SK-N-SH treated with all-trans-retinoic acid at 6 μM for 48 hours (cell line): ENCODE data around the gene PLPP7.

ENCODE experiments used
- ATAC-seq: fragments of 200-7000 bp; cut with Tn5 transposase; 3 replicates; pipeline ENCODE4 v1.9.1; 2020; ENCODE audit warnings: mild to moderate bottlenecking, moderate library complexity
- ARNTL ChIP-seq: fragments of 450-650 bp; formaldehyde crosslinking; IDR thresholded peaks from 2 replicates; pipeline ENCODE4 v1.5.0; 2020; ENCODE audit warnings: low read depth, mild to moderate bottlenecking, moderate library complexity, borderline replicate concordance
- CSDC2 ChIP-seq: fragments of 250-450 bp; sonication (Bioruptor Pico); IDR thresholded peaks from 2 replicates; pipeline ENCODE4 v1.5.0; 2020; ENCODE audit warnings: mild to moderate bottlenecking, moderate library complexity
- ESRRG ChIP-seq: fragments of 250-450 bp; sonication (Bioruptor Pico); IDR thresholded peaks from 2 replicates; pipeline ENCODE4 v1.6.1; 2021; ENCODE audit warnings: mild to moderate bottlenecking
- GLIS3 ChIP-seq: fragments of 250-450 bp; sonication (Bioruptor Pico); IDR thresholded peaks from 2 replicates; pipeline ENCODE4 v1.5.0; 2020; ENCODE audit warnings: mild to moderate bottlenecking, moderate library complexity
- ISL1 ChIP-seq: fragments of 250-450 bp; sonication (Bioruptor Pico); IDR thresholded peaks from 2 replicates; pipeline ENCODE4 v2.1.2; 2022; ENCODE audit warnings: mild to moderate bottlenecking, moderate library complexity
- OSR1 ChIP-seq: fragments of 250-450 bp; sonication (Bioruptor Pico); IDR thresholded peaks from 2 replicates; pipeline ENCODE4 v1.8.0; 2022; ENCODE audit warnings: moderate library complexity, mild to moderate bottlenecking, inconsistent platforms
- PPARA ChIP-seq: fragments of 250-450 bp; sonication (Bioruptor Pico); IDR thresholded peaks from 2 replicates; pipeline ENCODE4 v1.5.0; 2020; ENCODE audit warnings: mild to moderate bottlenecking, borderline replicate concordance
- RARB ChIP-seq: fragments of 250-450 bp; sonication (Bioruptor Pico); IDR thresholded peaks from 2 replicates; pipeline ENCODE4 v1.8.0; 2021; ENCODE audit warnings: mild to moderate bottlenecking, moderate library complexity
- SNAI2 ChIP-seq: fragments of 250-450 bp; sonication (Bioruptor Pico); IDR thresholded peaks from 2 replicates; pipeline ENCODE4 v1.5.0; 2020; ENCODE audit warnings: mild to moderate bottlenecking, moderate library complexity
- TCF4 ChIP-seq: fragments of 250-450 bp; sonication (Bioruptor Pico); IDR thresholded peaks from 2 replicates; pipeline ENCODE4 v1.8.0; 2021; ENCODE audit warnings: mild to moderate bottlenecking, moderate library complexity, borderline replicate concordance
- TOX ChIP-seq: fragments of 250-450 bp; sonication (Bioruptor Pico); IDR thresholded peaks from 2 replicates; pipeline ENCODE4 v1.8.0; 2021; ENCODE audit warnings: mild to moderate bottlenecking, moderate library complexity, borderline replicate concordance
- ZFP3 ChIP-seq: fragments of 250-450 bp; sonication (Bioruptor Pico); IDR thresholded peaks from 2 replicates; pipeline ENCODE4 v1.5.0; 2020; ENCODE audit warnings: mild to moderate bottlenecking, moderate library complexity
- ZNF565 ChIP-seq: fragments of 450-650 bp; formaldehyde crosslinking; conservative IDR thresholded peaks from 2 replicates; pipeline ENCODE4 v1.5.0; 2020; ENCODE audit warnings: low read depth, mild to moderate bottlenecking, moderate library complexity
- ZNF8 ChIP-seq: fragments of 450-650 bp; formaldehyde crosslinking; IDR thresholded peaks from 2 replicates; pipeline ENCODE4 v1.5.0; 2020; ENCODE audit warnings: mild to moderate bottlenecking, moderate library complexity
- TF ChIP-seq, protein P1 (sequence below): fragments of 250-450 bp; sonication (Bioruptor Pico); IDR thresholded peaks from 2 replicates; pipeline ENCODE4 v1.5.1; 2020; ENCODE audit warnings: low read depth, mild to moderate bottlenecking, moderate library complexity
- TF ChIP-seq, protein P2 (sequence below): fragments of 250-450 bp; sonication (Bioruptor Pico); IDR thresholded peaks from 2 replicates; pipeline ENCODE4 v1.5.0; 2020; ENCODE audit warnings: mild to moderate bottlenecking, moderate library complexity
- TF ChIP-seq, protein P3 (sequence below): fragments of 250-450 bp; sonication (Bioruptor Pico); IDR thresholded peaks from 2 replicates; pipeline ENCODE4 v1.8.0; 2020; ENCODE audit warnings: mild to moderate bottlenecking, moderate library complexity, borderline replicate concordance
- TF ChIP-seq, protein P4 (sequence below): fragments of 250-450 bp; sonication (Bioruptor Pico); IDR thresholded peaks from 2 replicates; pipeline ENCODE4 v1.8.0; 2021; ENCODE audit warnings: low read depth, mild to moderate bottlenecking, moderate library complexity, borderline replicate concordance

Gene PLPP7

DNA sequence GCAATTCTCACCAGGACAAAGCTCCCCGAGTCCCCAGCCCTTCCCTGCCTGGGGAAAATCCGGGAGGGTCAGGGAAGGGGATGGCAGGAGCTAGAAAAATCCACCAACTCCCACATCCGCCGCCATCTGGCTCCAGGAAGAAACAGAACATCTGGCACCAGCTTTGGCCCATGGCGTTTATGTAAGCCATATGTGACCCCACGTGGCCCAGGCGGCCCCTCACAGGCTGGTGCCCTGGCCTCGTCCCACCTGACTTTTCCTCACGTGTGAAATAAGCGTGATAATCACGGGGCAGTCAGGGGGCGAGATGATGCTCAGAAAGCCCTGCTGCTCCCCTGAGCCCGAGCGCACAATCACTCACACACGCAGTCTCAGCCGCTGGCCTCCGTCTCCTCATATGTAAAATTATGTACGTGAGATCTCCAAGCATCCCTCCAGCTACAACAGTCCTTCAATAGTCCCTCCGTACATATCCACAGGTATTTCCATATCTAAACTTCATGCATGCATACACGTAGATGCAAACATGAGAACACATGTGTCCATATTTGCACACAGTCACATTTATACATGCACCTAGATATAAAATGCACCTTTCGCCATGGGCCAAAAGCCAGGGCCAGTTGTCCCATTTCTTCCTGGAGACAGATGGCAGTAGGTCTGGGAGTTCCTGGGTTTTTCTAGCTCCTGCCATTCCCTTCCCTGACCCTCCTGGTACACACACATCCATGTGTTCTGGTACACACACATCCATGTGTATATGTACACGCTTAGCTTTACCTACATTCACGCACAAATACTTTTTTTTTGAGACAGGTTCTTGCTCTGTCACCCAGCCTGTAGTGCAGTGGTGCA, 28.9 kb downstream of the PLPP7 start:
- ATAC-seq = no peak; the same call in 2 of the 3 replicates

DNA sequence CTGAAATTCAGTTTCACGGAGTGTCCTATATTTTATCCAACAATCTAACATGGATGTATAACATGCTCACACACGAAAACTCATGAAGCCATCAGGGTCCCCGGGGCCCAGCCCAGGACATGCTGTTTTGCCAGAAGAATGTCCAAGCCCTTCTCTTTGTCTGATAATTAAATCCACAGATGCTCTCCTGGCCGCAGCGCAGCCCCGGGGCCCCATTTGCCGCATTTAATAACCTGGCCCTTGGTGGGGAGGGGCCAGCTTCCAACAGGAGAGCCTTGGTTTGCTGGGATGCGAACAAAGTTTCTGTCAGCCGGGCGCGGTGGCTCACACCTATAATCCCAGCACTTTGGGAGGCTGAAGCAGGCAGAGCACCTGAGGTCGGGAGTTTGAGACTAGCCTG, 30.0 kb downstream of the PLPP7 start:
- ATAC-seq = no peak
- TF ChIP-seq, protein P1, sequence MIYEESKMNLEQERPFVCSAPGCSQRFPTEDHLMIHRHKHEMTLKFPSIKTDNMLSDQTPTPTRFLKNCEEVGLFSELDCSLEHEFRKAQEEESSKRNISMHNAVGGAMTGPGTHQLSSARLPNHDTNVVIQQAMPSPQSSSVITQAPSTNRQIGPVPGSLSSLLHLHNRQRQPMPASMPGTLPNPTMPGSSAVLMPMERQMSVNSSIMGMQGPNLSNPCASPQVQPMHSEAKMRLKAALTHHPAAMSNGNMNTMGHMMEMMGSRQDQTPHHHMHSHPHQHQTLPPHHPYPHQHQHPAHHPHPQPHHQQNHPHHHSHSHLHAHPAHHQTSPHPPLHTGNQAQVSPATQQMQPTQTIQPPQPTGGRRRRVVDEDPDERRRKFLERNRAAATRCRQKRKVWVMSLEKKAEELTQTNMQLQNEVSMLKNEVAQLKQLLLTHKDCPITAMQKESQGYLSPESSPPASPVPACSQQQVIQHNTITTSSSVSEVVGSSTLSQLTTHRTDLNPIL (CRISPR knock-in tag) = no peak
- TF ChIP-seq OSR1 (CRISPR knock-in tag) (no peak), ZFP3 (CRISPR knock-in tag) (no peak), SNAI2 (CRISPR knock-in tag) (no peak), ZNF565 (CRISPR knock-in tag) (no peak)

More for the DNA sequence above, 28.9 kb downstream of the PLPP7 start:
- TF ChIP-seq, protein P2, sequence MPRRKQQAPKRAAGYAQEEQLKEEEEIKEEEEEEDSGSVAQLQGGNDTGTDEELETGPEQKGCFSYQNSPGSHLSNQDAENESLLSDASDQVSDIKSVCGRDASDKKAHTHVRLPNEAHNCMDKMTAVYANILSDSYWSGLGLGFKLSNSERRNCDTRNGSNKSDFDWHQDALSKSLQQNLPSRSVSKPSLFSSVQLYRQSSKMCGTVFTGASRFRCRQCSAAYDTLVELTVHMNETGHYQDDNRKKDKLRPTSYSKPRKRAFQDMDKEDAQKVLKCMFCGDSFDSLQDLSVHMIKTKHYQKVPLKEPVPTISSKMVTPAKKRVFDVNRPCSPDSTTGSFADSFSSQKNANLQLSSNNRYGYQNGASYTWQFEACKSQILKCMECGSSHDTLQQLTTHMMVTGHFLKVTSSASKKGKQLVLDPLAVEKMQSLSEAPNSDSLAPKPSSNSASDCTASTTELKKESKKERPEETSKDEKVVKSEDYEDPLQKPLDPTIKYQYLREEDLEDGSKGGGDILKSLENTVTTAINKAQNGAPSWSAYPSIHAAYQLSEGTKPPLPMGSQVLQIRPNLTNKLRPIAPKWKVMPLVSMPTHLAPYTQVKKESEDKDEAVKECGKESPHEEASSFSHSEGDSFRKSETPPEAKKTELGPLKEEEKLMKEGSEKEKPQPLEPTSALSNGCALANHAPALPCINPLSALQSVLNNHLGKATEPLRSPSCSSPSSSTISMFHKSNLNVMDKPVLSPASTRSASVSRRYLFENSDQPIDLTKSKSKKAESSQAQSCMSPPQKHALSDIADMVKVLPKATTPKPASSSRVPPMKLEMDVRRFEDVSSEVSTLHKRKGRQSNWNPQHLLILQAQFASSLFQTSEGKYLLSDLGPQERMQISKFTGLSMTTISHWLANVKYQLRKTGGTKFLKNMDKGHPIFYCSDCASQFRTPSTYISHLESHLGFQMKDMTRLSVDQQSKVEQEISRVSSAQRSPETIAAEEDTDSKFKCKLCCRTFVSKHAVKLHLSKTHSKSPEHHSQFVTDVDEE = no peak
- TF ChIP-seq TCF4 (CRISPR knock-in tag) (0 out of 2 replicates have a peak, but pooled peaks have one; percentile 30), CSDC2 (CRISPR knock-in tag) (no peak)

DNA sequence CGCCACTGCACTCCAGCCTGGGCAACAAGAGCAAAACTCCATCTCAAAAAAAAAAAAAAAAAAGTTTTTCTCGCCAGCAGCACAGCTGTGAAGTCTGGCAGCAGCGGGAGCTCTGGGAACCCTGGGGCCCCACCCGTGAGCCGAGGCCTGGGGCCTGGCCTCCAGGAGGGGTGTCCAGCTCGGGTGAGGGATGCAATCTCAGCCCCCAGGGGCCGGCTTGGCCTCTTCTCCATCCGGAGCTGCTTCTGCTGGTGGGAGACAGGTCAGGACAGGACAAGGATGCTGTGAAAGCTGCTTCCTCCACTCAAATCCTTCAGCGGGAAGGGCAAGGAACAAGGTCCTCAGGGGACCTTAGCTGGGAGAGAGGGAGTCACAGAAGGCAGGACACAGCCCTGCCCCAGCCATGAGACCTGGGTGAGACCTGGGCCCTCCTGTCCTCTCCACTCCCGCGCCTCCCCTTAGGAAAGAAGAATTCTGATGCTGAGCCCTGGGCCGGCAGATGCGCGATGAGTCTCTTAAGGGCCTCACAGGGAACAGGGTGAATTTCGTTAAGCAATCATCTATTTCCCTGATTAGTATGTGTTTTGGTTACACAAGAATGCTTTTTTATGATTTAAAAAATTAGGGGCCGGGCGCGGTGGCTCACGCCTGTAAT, 30.6 kb downstream of the PLPP7 start:
- ATAC-seq = no peak
- TF ChIP-seq, protein P3, sequence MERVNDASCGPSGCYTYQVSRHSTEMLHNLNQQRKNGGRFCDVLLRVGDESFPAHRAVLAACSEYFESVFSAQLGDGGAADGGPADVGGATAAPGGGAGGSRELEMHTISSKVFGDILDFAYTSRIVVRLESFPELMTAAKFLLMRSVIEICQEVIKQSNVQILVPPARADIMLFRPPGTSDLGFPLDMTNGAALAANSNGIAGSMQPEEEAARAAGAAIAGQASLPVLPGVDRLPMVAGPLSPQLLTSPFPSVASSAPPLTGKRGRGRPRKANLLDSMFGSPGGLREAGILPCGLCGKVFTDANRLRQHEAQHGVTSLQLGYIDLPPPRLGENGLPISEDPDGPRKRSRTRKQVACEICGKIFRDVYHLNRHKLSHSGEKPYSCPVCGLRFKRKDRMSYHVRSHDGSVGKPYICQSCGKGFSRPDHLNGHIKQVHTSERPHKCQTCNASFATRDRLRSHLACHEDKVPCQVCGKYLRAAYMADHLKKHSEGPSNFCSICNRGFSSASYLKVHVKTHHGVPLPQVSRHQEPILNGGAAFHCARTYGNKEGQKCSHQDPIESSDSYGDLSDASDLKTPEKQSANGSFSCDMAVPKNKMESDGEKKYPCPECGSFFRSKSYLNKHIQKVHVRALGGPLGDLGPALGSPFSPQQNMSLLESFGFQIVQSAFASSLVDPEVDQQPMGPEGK = no peak
- no peak for TF ChIP-seq ESRRG (CRISPR knock-in tag)
- no peak for TF ChIP-seq PPARA (CRISPR knock-in tag)
- TF ChIP-seq, protein P1 (CRISPR knock-in tag) = no peak
- TF ChIP-seq TOX = no peak
- TF ChIP-seq ZFP3 (CRISPR knock-in tag) = no peak
- no peak for TF ChIP-seq CSDC2 (CRISPR knock-in tag)
- TF ChIP-seq ISL1 (CRISPR knock-in tag) = no peak
- TF ChIP-seq ZNF565 (CRISPR knock-in tag) = no peak
- TF ChIP-seq TCF4 (CRISPR knock-in tag) = no peak
- no peak for TF ChIP-seq ARNTL (CRISPR knock-in tag)
- TF ChIP-seq GLIS3 = no peak
- no peak for TF ChIP-seq RARB (CRISPR knock-in tag)
- no peak for TF ChIP-seq ZNF8 (CRISPR knock-in tag)
- TF ChIP-seq, protein P4, sequence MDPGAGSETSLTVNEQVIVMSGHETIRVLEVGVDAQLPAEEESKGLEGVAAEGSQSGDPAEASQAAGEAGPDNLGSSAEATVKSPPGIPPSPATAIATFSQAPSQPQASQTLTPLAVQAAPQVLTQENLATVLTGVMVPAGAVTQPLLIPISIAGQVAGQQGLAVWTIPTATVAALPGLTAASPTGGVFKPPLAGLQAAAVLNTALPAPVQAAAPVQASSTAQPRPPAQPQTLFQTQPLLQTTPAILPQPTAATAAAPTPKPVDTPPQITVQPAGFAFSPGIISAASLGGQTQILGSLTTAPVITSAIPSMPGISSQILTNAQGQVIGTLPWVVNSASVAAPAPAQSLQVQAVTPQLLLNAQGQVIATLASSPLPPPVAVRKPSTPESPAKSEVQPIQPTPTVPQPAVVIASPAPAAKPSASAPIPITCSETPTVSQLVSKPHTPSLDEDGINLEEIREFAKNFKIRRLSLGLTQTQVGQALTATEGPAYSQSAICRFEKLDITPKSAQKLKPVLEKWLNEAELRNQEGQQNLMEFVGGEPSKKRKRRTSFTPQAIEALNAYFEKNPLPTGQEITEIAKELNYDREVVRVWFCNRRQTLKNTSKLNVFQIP = no peak
- TF ChIP-seq, protein P2 = no peak
- TF ChIP-seq SNAI2 (CRISPR knock-in tag) = no peak
- no peak for TF ChIP-seq OSR1 (CRISPR knock-in tag)
